H9 (cell line): ENCODE measurements around the gene OR13J1. TPM values are rescaled to one million over a fixed set of nuclear protein-coding genes. Genes with fewer than 3 reads are reported as not detected.

ENCODE experiments used
- DNase-seq: peaks from one replicate; pipeline ENCODE4 v3.0.0-alpha.2; 2017
- H2AFZ ChIP-seq: one replicate; pipeline ENCODE4 v1.6.1; 2013; ENCODE audit warnings: mild to moderate bottlenecking, low read length, control low read depth, moderate library complexity
- H2AK5ac ChIP-seq: 2 replicates; pipeline ENCODE4 v1.6.1; 2013; ENCODE audit warnings: low read length, control low read depth, mixed read lengths; ENCODE audit not compliant: insufficient read length
- H2BK120ac ChIP-seq: one replicate; pipeline ENCODE4 v1.6.1; 2013; ENCODE audit warnings: low read depth, mild to moderate bottlenecking, low read length, control low read depth, inconsistent platforms; ENCODE audit not compliant: poor library complexity, severe bottlenecking
- H2BK12ac ChIP-seq: 2 replicates; pipeline ENCODE4 v1.6.1; 2013; ENCODE audit warnings: low read length, control low read depth, mixed read lengths, low read depth; ENCODE audit not compliant: insufficient read length
- H2BK15ac ChIP-seq: 2 replicates; pipeline ENCODE4 v1.6.1; 2013; ENCODE audit warnings: low read depth, low read length, control low read depth
- H2BK20ac ChIP-seq: one replicate; pipeline ENCODE4 v1.6.1; 2013; ENCODE audit warnings: low read depth, mild to moderate bottlenecking, low read length, control low read depth, inconsistent platforms; ENCODE audit not compliant: poor library complexity, severe bottlenecking
- H2BK5ac ChIP-seq: 2 replicates; pipeline ENCODE4 v1.6.1; 2013; ENCODE audit warnings: low read length, control low read depth, mixed read lengths; ENCODE audit not compliant: insufficient read length
- H3K14ac ChIP-seq: 2 replicates; pipeline ENCODE4 v1.6.1; 2013; ENCODE audit warnings: low read length, control low read depth; ENCODE audit not compliant: insufficient read depth
- H3K18ac ChIP-seq: 2 replicates; pipeline ENCODE4 v1.6.1; 2013; ENCODE audit warnings: low read depth, mild to moderate bottlenecking, mixed read lengths, low read length, control low read depth; ENCODE audit not compliant: insufficient read length
- H3K23ac ChIP-seq: 2 replicates; pipeline ENCODE4 v1.6.1; 2013; ENCODE audit warnings: low read length, control low read depth, mixed read lengths, low read depth; ENCODE audit not compliant: insufficient read length
- H3K23me2 ChIP-seq: 2 replicates; pipeline ENCODE4 v1.6.1; 2013; ENCODE audit warnings: low read depth, mild to moderate bottlenecking, mixed read lengths, low read length, control low read depth; ENCODE audit not compliant: insufficient read length, poor library complexity, severe bottlenecking
- H3K27ac ChIP-seq: 2 replicates; pipeline ENCODE4 v1.5.1; 2013; ENCODE audit warnings: low read length, control low read depth, mixed read lengths, low read depth; ENCODE audit not compliant: insufficient read length
- H3K27me3 ChIP-seq: 2 replicates; pipeline ENCODE4 v1.6.1; 2013; ENCODE audit warnings: low read length, control low read depth, inconsistent platforms; ENCODE audit not compliant: insufficient read depth
- H3K4ac ChIP-seq: 2 replicates; pipeline ENCODE4 v1.6.1; 2013; ENCODE audit warnings: low read depth, mild to moderate bottlenecking, control low read depth, inconsistent platforms, low read length, moderate library complexity
- H3K4me1 ChIP-seq: 2 replicates; pipeline ENCODE4 v1.6.1; 2013; ENCODE audit warnings: low read length, control low read depth, inconsistent platforms; ENCODE audit not compliant: insufficient read depth
- H3K4me2 ChIP-seq: 2 replicates; pipeline ENCODE4 v1.6.1; 2013; ENCODE audit warnings: low read length, control low read depth, mixed read lengths; ENCODE audit not compliant: insufficient read length, insufficient read depth
- H3K56ac ChIP-seq: 2 replicates; pipeline ENCODE4 v1.6.1; 2013; ENCODE audit warnings: low read depth, mild to moderate bottlenecking, mixed read lengths, low read length, control low read depth; ENCODE audit not compliant: insufficient read length
- H3K79me1 ChIP-seq: 2 replicates; pipeline ENCODE4 v1.6.1; 2013; ENCODE audit warnings: low read depth, mild to moderate bottlenecking, moderate library complexity, low read length, control low read depth, inconsistent platforms; ENCODE audit not compliant: insufficient read depth, poor library complexity, severe bottlenecking
- H3K79me2 ChIP-seq: 2 replicates; pipeline ENCODE4 v1.6.1; 2013; ENCODE audit warnings: low read length, control low read depth, inconsistent platforms; ENCODE audit not compliant: insufficient read depth
- H3K9ac ChIP-seq: 2 replicates; pipeline ENCODE4 v1.6.1; 2013; ENCODE audit warnings: low read length, control low read depth, mixed read lengths; ENCODE audit not compliant: insufficient read length; ENCODE audit errors: extremely low read depth
- H3K9me3 ChIP-seq: one replicate; pipeline ENCODE4 v1.6.1; 2013; ENCODE audit warnings: low read depth, low read length, inconsistent platforms; ENCODE audit not compliant: control insufficient read depth
- H3T11ph ChIP-seq: one replicate; pipeline ENCODE4 v1.6.1; 2013; ENCODE audit warnings: mild to moderate bottlenecking, low read length, control low read depth, inconsistent platforms
- H4K20me1 ChIP-seq: one replicate; pipeline ENCODE4 v1.6.1; 2013; ENCODE audit not compliant: control insufficient read depth, insufficient read length, insufficient read depth
- H4K5ac ChIP-seq: 2 replicates; pipeline ENCODE4 v1.6.1; 2013; ENCODE audit warnings: low read depth, mild to moderate bottlenecking, mixed read lengths, low read length, control low read depth; ENCODE audit not compliant: insufficient read length
- H4K8ac ChIP-seq: replicated peaks from 2 replicates; pipeline ENCODE4 v1.6.1; 2013; ENCODE audit warnings: low read length, control low read depth, mixed read lengths, low read depth; ENCODE audit not compliant: insufficient read length
- H4K91ac ChIP-seq: 2 replicates; pipeline ENCODE4 v1.6.1; 2013; ENCODE audit warnings: low read depth, mild to moderate bottlenecking, moderate library complexity, mixed read lengths, low read length, control low read depth; ENCODE audit not compliant: insufficient read length
- H3K27ac Mint-ChIP-seq, 3 experiments: 2 replicates in 2 of 3; 3 replicates in 1 of 3; pipeline ENCODE4 v1.8.0; 2020 to 2021; ENCODE audit warnings: mixed read lengths in 3 of 3, mild to moderate bottlenecking in 1 of 3, moderate library complexity in 1 of 3
- H3K27me3 Mint-ChIP-seq: 2 replicates; pipeline ENCODE4 v1.8.0; 2021; ENCODE audit warnings: low read depth, mild to moderate bottlenecking, moderate library complexity, mixed read lengths
- H3K36me3 Mint-ChIP-seq, 3 experiments: 2 replicates in 2 of 3; 3 replicates in 1 of 3; pipeline ENCODE4 v1.8.0; 2020 to 2021; ENCODE audit warnings: low read depth in 3 of 3, mixed read lengths in 3 of 3; ENCODE audit not compliant: insufficient read depth in 1 of 3
- H3K4me1 Mint-ChIP-seq, 2 experiments: 2 replicates each; pipeline ENCODE4 v1.8.0; 2020; ENCODE audit warnings: mixed read lengths in 2 of 2
- H3K4me3 Mint-ChIP-seq, 2 experiments: 2 replicates in 1 of 2; 3 replicates in 1 of 2; pipeline ENCODE4 v1.8.0; 2020 to 2021; ENCODE audit warnings: mild to moderate bottlenecking in 2 of 2, mixed read lengths in 2 of 2, moderate library complexity in 1 of 2
- H3K9me3 Mint-ChIP-seq, 2 experiments: 2 replicates in 1 of 2; 3 replicates in 1 of 2; pipeline ENCODE4 v1.8.0; 2020; ENCODE audit warnings: mild to moderate bottlenecking in 2 of 2, mixed read lengths in 2 of 2, moderate library complexity in 1 of 2
- CTCF ChIP-seq: fragments of 200-600 bp; sonication (generic); conservative IDR thresholded peaks from 3 replicates; pipeline ENCODE4 v1.8.0; 2021; ENCODE audit warnings: antibody characterized with exemption, mild to moderate bottlenecking
- WGBS: extraction: QIAGEN DNeasy Blood & Tissue Kit; methylation state at CpG from one replicate; pipeline ENCODE4 v1.1.7; 2013; ENCODE audit warnings: missing lambda C conversion rate, low lambda C conversion rate, mixed read lengths; ENCODE audit not compliant: insufficient read length; ENCODE audit errors: extremely low coverage; 5-methylcytosine and 5-hydroxymethylcytosine counted together
- total RNA-seq: library from RNA; stranded (reverse); gene quantifications from 2 replicates; pipeline ENCODE4 v1.2.1, GENCODE V29; 2021

The OR13J1 gene
- total RNA-seq, 1 experiment from 2014 or later = not detected

- H2AFZ ChIP-seq = no peak overlapping the region
- H3K4me1 ChIP-seq = peaks cover 7% of the 10 kb centered on the region; the same call in 1 of the 2 replicates
- DNase-seq = no peak
Measured at GRCh38 chr9:35904338-35904737, 34.1 kb upstream of the OR13J1 start.

More at GRCh38 chr9:35904338-35904737, 34.1 kb upstream of the OR13J1 start:
- Mint-ChIP-seq H3K27ac (no peak overlapping the region), H3K27me3 (peaks cover 8% of the 10 kb centered on the region), H3K9me3 (no peaks in the 10 kb centered on the region), H3K36me3 (no peaks in the 10 kb centered on the region), H3K4me3 (no peak overlapping the region; a peak in 1 of 5 replicates), H3K4me1 (peaks cover 34 to 37% of the 10 kb centered on the region in 2 experiments)
- H3K27ac ChIP-seq = no peak overlapping the region
- H3K79me2 ChIP-seq = no peaks in the 10 kb centered on the region
- no peak overlapping the region for H3K23ac ChIP-seq
- H3K56ac ChIP-seq = no peak overlapping the region
- no peak overlapping the region for H2AK5ac ChIP-seq
- H3T11ph ChIP-seq = no peak overlapping the region
- H3K18ac ChIP-seq = no peak overlapping the region
- no peak overlapping the region for H3K9ac ChIP-seq
- no peak overlapping the region for H4K91ac ChIP-seq
- no peak overlapping the region for H2BK15ac ChIP-seq
- H2BK5ac ChIP-seq = no peak overlapping the region
- H3K14ac ChIP-seq = no peak overlapping the region
- H3K23me2 ChIP-seq = no peaks in the 10 kb centered on the region
- H3K9me3 ChIP-seq = no peaks in the 10 kb centered on the region
- H3K79me1 ChIP-seq = no peaks in the 10 kb centered on the region
- no peak overlapping the region for H3K4ac ChIP-seq
- H3K4me2 ChIP-seq = no peak overlapping the region
- H4K20me1 ChIP-seq = no peaks in the 10 kb centered on the region
- H2BK20ac ChIP-seq = no peak overlapping the region
- no CpG with 5 or more reads among the region's 8 CpGs for WGBS
- H3K27me3 ChIP-seq = no peaks in the 10 kb centered on the region
- TF ChIP-seq CTCF = no peak
- H4K8ac ChIP-seq = no peak overlapping the region
- H2BK120ac ChIP-seq = no peak overlapping the region
- no peak overlapping the region for H4K5ac ChIP-seq
- H2BK12ac ChIP-seq = no peak overlapping the region
